Panc1 (cell line): ENCODE data around the gene ARID2. TPM values are rescaled to one million over a fixed set of nuclear protein-coding genes. Genes with fewer than 3 reads are reported as not detected.

Experiments used
- ATAC-seq: fragments of 200-7000 bp; cut with Tn5 transposase; 2 replicates; pipeline ENCODE4 v1.9.1; 2020; ENCODE audit warnings: mild to moderate bottlenecking, moderate library complexity
- BruUV-seq: library from RNA; stranded (reverse); fragments of 400-500 nt; replicated peaks from 2 replicates; lab custom pipeline; 2021; lab: Mats Ljungman, UMichigan
- CTCF ChIA-PET: fragments of 300-600 bp; sonication (Branson Sonifier 250); formaldehyde crosslinking; loops from one replicate; lab custom pipeline; 2022; ENCODE audit warnings: antibody characterized with exemption; lab: Charles Lee
- POLR2A ChIA-PET: fragments of 300-600 bp; sonication (Branson Sonifier 250); formaldehyde crosslinking; loops from one replicate; lab custom pipeline; 2022; ENCODE audit warnings: antibody characterized with exemption; lab: Charles Lee
- DNase-seq: peaks from one replicate; pipeline ENCODE4 v3.0.0-alpha.2; 2010; ENCODE audit warnings: low read depth, low spot score
- H3K27ac ChIP-seq: 2 replicates; pipeline ENCODE4 v1.5.1; 2011; ENCODE audit warnings: mild to moderate bottlenecking, low read length, inconsistent platforms
- H3K27me3 ChIP-seq: fragments of 200-500 bp; sonication (Bioruptor generic); 2 replicates; pipeline ENCODE4 v1.6.0; 2014; ENCODE audit warnings: low read length, inconsistent platforms; ENCODE audit not compliant: control insufficient read depth, insufficient read depth
- H3K36me3 ChIP-seq: fragments of 200-500 bp; sonication (Bioruptor generic); 2 replicates; pipeline ENCODE4 v1.5.1; 2014; ENCODE audit warnings: inconsistent platforms, mild to moderate bottlenecking, low read length, moderate library complexity; ENCODE audit not compliant: control insufficient read depth, insufficient read depth
- H3K4me1 ChIP-seq: 2 replicates; pipeline ENCODE4 v1.5.1; 2011; ENCODE audit warnings: inconsistent platforms, mild to moderate bottlenecking, low read length, moderate library complexity; ENCODE audit not compliant: control insufficient read depth, insufficient read depth
- H3K4me3 ChIP-seq, 2 experiments: 2 replicates each; pipeline ENCODE4 v1.5.1; 2011 to 2012; ENCODE audit warnings: low read depth in 2 of 2, low read length in 2 of 2, mild to moderate bottlenecking in 2 of 2, inconsistent platforms in 1 of 2, moderate library complexity in 1 of 2
- H3K9me3 ChIP-seq: fragments of 200-500 bp; sonication (Bioruptor generic); 2 replicates; pipeline ENCODE4 v1.5.1; 2014; ENCODE audit warnings: low read depth, mild to moderate bottlenecking, inconsistent platforms, low read length, moderate library complexity; ENCODE audit not compliant: control insufficient read depth, insufficient read depth
- CTCF ChIP-seq: fragments of 450-650 bp; IDR thresholded peaks from 2 replicates; pipeline ENCODE4 v1.5.1; 2017; ENCODE audit warnings: mild to moderate bottlenecking
- POLR2AphosphoS5 ChIP-seq: IDR thresholded peaks from 2 replicates; pipeline ENCODE4 v1.6.1; 2012; ENCODE audit warnings: mild to moderate bottlenecking, low read depth, low read length, moderate library complexity
- REST ChIP-seq, 2 experiments: IDR thresholded peaks; 2 replicates each; pipeline ENCODE4 v1.6.1; 2011 to 2012; ENCODE audit warnings: low read depth in 2 of 2, control low read depth in 1 of 2, low read length in 1 of 2, mild to moderate bottlenecking in 1 of 2, moderate library complexity in 1 of 2; ENCODE audit not compliant: insufficient read depth in 1 of 2
- SIN3A ChIP-seq: IDR thresholded peaks from 2 replicates; pipeline ENCODE4 v1.6.1; 2012; ENCODE audit warnings: low read depth, mild to moderate bottlenecking, low read length, moderate library complexity, borderline replicate concordance; ENCODE audit not compliant: insufficient read depth
- TCF7L2 ChIP-seq: IDR thresholded peaks from 2 replicates; pipeline ENCODE4 v1.6.1; 2011; ENCODE audit warnings: mild to moderate bottlenecking, low read depth, low read length, inconsistent platforms
- in situ Hi-C: cut with HindIII; loops from 2 replicates; pipeline ENCODE4 v1.10.0; 2016; ENCODE audit warnings: low sequenced_read_pairs, low pct_unique_long_range_greater_than_20kb
- intact Hi-C: fragments of 100-400 bp; cut with micrococcal nuclease; formaldehyde crosslinking; loops from one replicate; pipeline ENCODE4 v1.10.0; 2022; ENCODE audit not compliant: unreplicated experiment
- total RNA-seq: library from RNA; stranded (reverse); gene quantifications from one replicate; pipeline ENCODE4 v1.2.1, GENCODE V29; 2021; ENCODE audit not compliant: unreplicated experiment

ARID2 gene
- total RNA-seq, 1 experiment from 2014 or later, result 39.5 TPM

- Histone ChIP-seq H3K27ac (no peak overlapping the region), H3K27me3 (peaks cover 10% of the 10 kb centered on the region), H3K9me3 (no peaks in the 10 kb centered on the region), H3K4me1 (no peaks in the 10 kb centered on the region), H3K36me3 (no peaks in the 10 kb centered on the region), H3K4me3 (no peak overlapping the region)
- in situ Hi-C loops, result no loop called here
- TF ChIP-seq TCF7L2, result no peak
- TF ChIP-seq REST (IDR thresholded peaks at IDR 0.05; ENCODE audit: insufficient read depth in 1 of 2, low read depth in 2 of 2, low read length in 1 of 2), result no peak
- TF ChIP-seq CTCF, result no peak
- TF ChIP-seq SIN3A, result no peak
- no peak for TF ChIP-seq POLR2AphosphoS5
- POLR2A ChIA-PET, result no interaction called here
- intact Hi-C loops, result no loop called here
- no peak for DNase-seq
- ATAC-seq, result no peak
- no TSS peak for BruUV-seq
- CTCF ChIA-PET, result no interaction called here
Observed at GRCh38 chr12:45680362-45680761, 49.1 kb upstream of the ARID2 start.

- TF ChIP-seq CTCF, result no peak
- TF ChIP-seq POLR2AphosphoS5, result no peak
- TF ChIP-seq SIN3A, result no peak
- no peak for TF ChIP-seq TCF7L2
- no peak for TF ChIP-seq REST (IDR thresholded peaks at IDR 0.05; ENCODE audit: insufficient read depth in 1 of 2, low read depth in 2 of 2, low read length in 1 of 2)
- DNase-seq (no peak), ATAC-seq (no peak)
- H3K4me1 ChIP-seq, result no peaks in the 10 kb centered on the region
- POLR2A ChIA-PET, result no interaction called here
- no TSS peak for BruUV-seq
- H3K27me3 ChIP-seq, result peaks cover 10% of the 10 kb centered on the region
- no peak overlapping the region for H3K4me3 ChIP-seq
- CTCF ChIA-PET, result no interaction called here
- no peaks in the 10 kb centered on the region for H3K36me3 ChIP-seq
- no peaks in the 10 kb centered on the region for H3K9me3 ChIP-seq
- H3K27ac ChIP-seq, result no peak overlapping the region
- intact Hi-C loops (no loop called here), in situ Hi-C loops (no loop called here)
Observed at GRCh38 chr12:45681465-45681864, 48.0 kb upstream of the ARID2 start.
